ENCODE results near the gene SAP30.

DNA sequence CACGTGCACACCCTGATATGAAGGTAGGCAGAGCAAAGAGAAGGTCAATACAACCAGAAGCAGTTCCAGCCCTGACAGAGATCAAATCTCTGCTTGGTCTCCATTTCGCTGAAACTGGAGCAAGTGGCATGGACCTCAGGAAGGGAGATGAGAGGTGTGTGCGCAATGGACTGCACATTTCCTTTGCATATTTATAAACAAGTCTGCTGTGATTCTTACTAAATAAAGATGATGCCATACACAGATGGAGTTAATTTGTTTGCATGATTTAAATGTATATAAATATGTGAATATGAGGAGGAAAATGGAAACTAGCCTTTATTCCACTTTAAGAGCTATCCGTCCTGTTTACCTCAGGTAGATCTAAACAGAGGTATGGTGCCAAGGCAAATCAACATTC is 30.3 kb downstream of the SAP30 start:
- TF ChIP-seq CTCF (IDR thresholded peaks at IDR 0.05; ENCODE audit: low read depth, low read length) (no peak), EZH2phosphoT487 (IDR thresholded peaks at IDR 0.05; ENCODE audit: low read depth) (no peak)

Measured in OCI-LY3 (cell line).